DOHH2 (cell line): ENCODE measurements around the gene RNGTT.

Experiments used
- H3F3A ChIP-seq: fragments of 200-600 bp; sonication (generic), shearing (Covaris generic); 2 replicates; pipeline ENCODE4 v1.6.0; 2016; ENCODE audit warnings: antibody characterized with exemption, mild to moderate bottlenecking; ENCODE audit not compliant: control insufficient read depth, insufficient read depth
- H3K27ac ChIP-seq: fragments of 200-600 bp; sonication (generic); 2 replicates; pipeline ENCODE4 v1.5.1; 2014; ENCODE audit warnings: low read depth, mild to moderate bottlenecking, low read length, moderate library complexity
- H3K27me3 ChIP-seq: fragments of 200-600 bp; sonication (generic); 2 replicates; pipeline ENCODE4 v1.6.1; 2014; ENCODE audit warnings: mild to moderate bottlenecking, low read length, mixed read lengths; ENCODE audit not compliant: control insufficient read depth
- H3K36me3 ChIP-seq: fragments of 200-600 bp; sonication (generic); 2 replicates; pipeline ENCODE4 v1.6.1; 2014; ENCODE audit warnings: mild to moderate bottlenecking, low read length, moderate library complexity, mixed read lengths; ENCODE audit not compliant: control insufficient read depth
- H3K4me1 ChIP-seq: fragments of 200-600 bp; sonication (generic); 2 replicates; pipeline ENCODE4 v1.6.1; 2014; ENCODE audit warnings: mild to moderate bottlenecking, low read length, mixed read lengths; ENCODE audit not compliant: control insufficient read depth
- H3K4me2 ChIP-seq: fragments of 200-600 bp; sonication (generic); 2 replicates; pipeline ENCODE4 v1.6.0; 2014; ENCODE audit warnings: mild to moderate bottlenecking, low read length, moderate library complexity
- H3K4me3 ChIP-seq: fragments of 200-600 bp; sonication (generic); 2 replicates; pipeline ENCODE4 v1.5.1; 2014; ENCODE audit warnings: mild to moderate bottlenecking, low read length, mixed read lengths
- H3K79me2 ChIP-seq: fragments of 200-600 bp; sonication (generic); 2 replicates; pipeline ENCODE4 v1.6.1; 2014; ENCODE audit warnings: mild to moderate bottlenecking, low read length, mixed read lengths; ENCODE audit not compliant: control insufficient read depth
- H3K9me2 ChIP-seq: fragments of 200-600 bp; sonication (generic); replicated peaks from 2 replicates; pipeline ENCODE4 v1.6.1; 2014; ENCODE audit warnings: mild to moderate bottlenecking, low read length, mixed read lengths; ENCODE audit not compliant: control insufficient read depth
- H3K9me3 ChIP-seq: fragments of 200-600 bp; sonication (generic); 2 replicates; pipeline ENCODE4 v1.6.1; 2014; ENCODE audit warnings: antibody characterized with exemption, low read length, mixed read lengths; ENCODE audit not compliant: control insufficient read depth, insufficient read depth
- H4K20me1 ChIP-seq: fragments of 200-600 bp; sonication (generic); 2 replicates; pipeline ENCODE4 v1.6.0; 2014; ENCODE audit warnings: low read depth, mild to moderate bottlenecking, antibody characterized with exemption, low read length, moderate library complexity; ENCODE audit not compliant: control insufficient read depth, insufficient read depth
- EZH2phosphoT487 ChIP-seq: fragments of 200-600 bp; sonication (generic); IDR thresholded peaks from 2 replicates; pipeline ENCODE4 v1.6.1; 2017; ENCODE audit warnings: borderline replicate concordance, mild to moderate bottlenecking, antibody characterized with exemption, low read length, moderate library complexity, mixed read lengths
- TF ChIP-seq, protein P1 (sequence below): fragments of 200-600 bp; sonication (generic); IDR thresholded peaks from one replicate; pipeline ENCODE4 v1.5.1; 2014; ENCODE audit warnings: antibody characterized with exemption, mild to moderate bottlenecking, low read depth, low read length; ENCODE audit not compliant: poor library complexity, severe bottlenecking

RNGTT gene

DNA sequence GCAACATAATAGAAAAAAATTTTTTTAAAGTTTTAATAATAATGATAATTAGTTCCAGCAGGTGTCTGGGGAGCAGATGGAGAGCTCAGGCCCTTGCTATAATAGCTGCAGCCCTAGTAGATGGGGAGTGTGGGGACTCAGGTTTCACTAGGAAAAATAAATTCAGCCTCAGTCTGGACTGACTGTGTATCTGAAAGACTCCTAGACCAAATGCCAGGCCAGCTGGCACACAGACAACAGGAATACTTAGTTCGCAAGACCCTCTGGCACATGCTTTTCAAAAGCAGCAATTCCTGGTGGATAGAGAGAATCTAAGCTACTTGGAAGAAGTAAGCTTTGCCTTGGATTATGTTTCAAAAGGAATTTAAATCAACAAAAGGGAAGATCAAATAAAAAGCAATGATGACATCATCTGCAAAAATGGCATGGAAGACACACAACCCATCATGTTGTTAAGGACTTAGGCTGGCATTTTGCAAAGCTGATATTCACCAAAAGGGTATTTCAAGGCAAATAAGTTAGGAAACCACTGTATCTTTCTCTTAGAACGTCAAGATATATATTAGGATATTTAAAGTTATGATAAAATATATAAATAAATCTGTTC, 107.8 kb downstream of the RNGTT start:
- TF ChIP-seq EZH2phosphoT487, result no peak
- TF ChIP-seq, protein P1, sequence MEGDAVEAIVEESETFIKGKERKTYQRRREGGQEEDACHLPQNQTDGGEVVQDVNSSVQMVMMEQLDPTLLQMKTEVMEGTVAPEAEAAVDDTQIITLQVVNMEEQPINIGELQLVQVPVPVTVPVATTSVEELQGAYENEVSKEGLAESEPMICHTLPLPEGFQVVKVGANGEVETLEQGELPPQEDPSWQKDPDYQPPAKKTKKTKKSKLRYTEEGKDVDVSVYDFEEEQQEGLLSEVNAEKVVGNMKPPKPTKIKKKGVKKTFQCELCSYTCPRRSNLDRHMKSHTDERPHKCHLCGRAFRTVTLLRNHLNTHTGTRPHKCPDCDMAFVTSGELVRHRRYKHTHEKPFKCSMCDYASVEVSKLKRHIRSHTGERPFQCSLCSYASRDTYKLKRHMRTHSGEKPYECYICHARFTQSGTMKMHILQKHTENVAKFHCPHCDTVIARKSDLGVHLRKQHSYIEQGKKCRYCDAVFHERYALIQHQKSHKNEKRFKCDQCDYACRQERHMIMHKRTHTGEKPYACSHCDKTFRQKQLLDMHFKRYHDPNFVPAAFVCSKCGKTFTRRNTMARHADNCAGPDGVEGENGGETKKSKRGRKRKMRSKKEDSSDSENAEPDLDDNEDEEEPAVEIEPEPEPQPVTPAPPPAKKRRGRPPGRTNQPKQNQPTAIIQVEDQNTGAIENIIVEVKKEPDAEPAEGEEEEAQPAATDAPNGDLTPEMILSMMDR, result no peak
- no peak overlapping the region for H3K4me3 ChIP-seq
- no peaks in the 10 kb centered on the region for H3K9me3 ChIP-seq

DNA sequence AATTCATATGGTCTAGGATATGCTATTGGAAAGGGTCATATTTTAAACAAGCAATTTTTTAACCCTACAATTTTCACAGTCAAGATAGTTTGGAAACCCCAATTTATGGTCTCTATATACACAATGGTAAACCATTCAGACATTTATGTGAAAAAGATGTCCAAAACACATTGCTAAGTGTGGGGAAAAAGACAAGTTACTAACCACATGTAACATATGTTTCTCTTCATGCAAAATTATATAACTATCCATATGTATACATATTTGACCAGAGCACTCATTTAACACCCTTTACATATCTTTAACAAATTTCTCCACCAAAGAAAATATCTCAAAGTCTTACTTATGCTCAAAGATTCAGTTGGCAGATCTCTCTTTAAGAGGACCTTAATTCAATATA, 110.6 kb downstream of the RNGTT start:
- Histone ChIP-seq H3K79me2 (no peaks in the 10 kb centered on the region), H3K36me3 (no peaks in the 10 kb centered on the region), H3K9me2 (no peaks in the 10 kb centered on the region), H3K9me3 (no peaks in the 10 kb centered on the region), H3K4me3 (no peak overlapping the region), H3K27ac (no peak overlapping the region), H3K4me2 (no peak overlapping the region), H3K4me1 (no peaks in the 10 kb centered on the region), H3F3A (no peaks in the 10 kb centered on the region), H4K20me1 (no peaks in the 10 kb centered on the region), H3K27me3 (no peaks in the 10 kb centered on the region)
- TF ChIP-seq, protein P1, result no peak
- TF ChIP-seq EZH2phosphoT487, result no peak

More for the DNA sequence above, 107.8 kb downstream of the RNGTT start:
- H3K36me3 ChIP-seq, result no peaks in the 10 kb centered on the region
- H3K4me1 ChIP-seq, result no peaks in the 10 kb centered on the region
- H4K20me1 ChIP-seq, result no peaks in the 10 kb centered on the region
- no peak overlapping the region for H3K27ac ChIP-seq
- H3K27me3 ChIP-seq, result no peaks in the 10 kb centered on the region
- no peak overlapping the region for H3K4me2 ChIP-seq
- no peaks in the 10 kb centered on the region for H3F3A ChIP-seq
- H3K9me2 ChIP-seq, result no peaks in the 10 kb centered on the region
- no peaks in the 10 kb centered on the region for H3K79me2 ChIP-seq

DNA sequence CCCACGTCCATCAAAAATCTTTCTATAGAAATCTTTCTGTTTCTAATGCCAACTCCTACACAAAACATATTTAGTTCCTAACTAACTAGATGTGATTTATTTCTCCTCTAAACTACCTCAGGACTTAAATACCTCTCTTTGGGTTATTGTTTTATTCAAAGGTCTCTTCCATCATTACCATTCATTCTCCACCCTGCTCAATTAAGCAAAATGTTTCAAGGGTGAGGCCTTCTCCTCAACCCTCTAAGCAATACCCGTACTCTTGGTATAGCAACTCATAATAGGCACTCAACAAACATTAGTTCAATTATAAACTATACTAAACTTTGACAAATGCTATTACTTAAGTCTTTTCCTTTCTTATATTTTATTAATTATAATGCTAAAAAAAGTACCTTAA, 111.4 kb downstream of the RNGTT start:
- TF ChIP-seq, protein P1, result no peak
- no peak for TF ChIP-seq EZH2phosphoT487
- Histone ChIP-seq H3K9me3 (no peaks in the 10 kb centered on the region), H3K27ac (no peak overlapping the region), H3K4me3 (no peak overlapping the region), H4K20me1 (no peaks in the 10 kb centered on the region), H3K79me2 (no peaks in the 10 kb centered on the region), H3K4me1 (no peaks in the 10 kb centered on the region), H3F3A (no peaks in the 10 kb centered on the region), H3K9me2 (no peaks in the 10 kb centered on the region), H3K4me2 (no peak overlapping the region), H3K36me3 (no peaks in the 10 kb centered on the region), H3K27me3 (no peaks in the 10 kb centered on the region)
